Measurements from ENCODE around the gene FKBP14. TPM values are rescaled to one million over a fixed set of nuclear protein-coding genes. Genes with fewer than 3 reads are reported as not detected.

FKBP14 gene, protein sequence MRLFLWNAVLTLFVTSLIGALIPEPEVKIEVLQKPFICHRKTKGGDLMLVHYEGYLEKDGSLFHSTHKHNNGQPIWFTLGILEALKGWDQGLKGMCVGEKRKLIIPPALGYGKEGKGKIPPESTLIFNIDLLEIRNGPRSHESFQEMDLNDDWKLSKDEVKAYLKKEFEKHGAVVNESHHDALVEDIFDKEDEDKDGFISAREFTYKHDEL
- polyA plus RNA-seq (2012; ENCODE audit: insufficient read depth, insufficient read length, low read depth): 8.8 TPM

DNA sequence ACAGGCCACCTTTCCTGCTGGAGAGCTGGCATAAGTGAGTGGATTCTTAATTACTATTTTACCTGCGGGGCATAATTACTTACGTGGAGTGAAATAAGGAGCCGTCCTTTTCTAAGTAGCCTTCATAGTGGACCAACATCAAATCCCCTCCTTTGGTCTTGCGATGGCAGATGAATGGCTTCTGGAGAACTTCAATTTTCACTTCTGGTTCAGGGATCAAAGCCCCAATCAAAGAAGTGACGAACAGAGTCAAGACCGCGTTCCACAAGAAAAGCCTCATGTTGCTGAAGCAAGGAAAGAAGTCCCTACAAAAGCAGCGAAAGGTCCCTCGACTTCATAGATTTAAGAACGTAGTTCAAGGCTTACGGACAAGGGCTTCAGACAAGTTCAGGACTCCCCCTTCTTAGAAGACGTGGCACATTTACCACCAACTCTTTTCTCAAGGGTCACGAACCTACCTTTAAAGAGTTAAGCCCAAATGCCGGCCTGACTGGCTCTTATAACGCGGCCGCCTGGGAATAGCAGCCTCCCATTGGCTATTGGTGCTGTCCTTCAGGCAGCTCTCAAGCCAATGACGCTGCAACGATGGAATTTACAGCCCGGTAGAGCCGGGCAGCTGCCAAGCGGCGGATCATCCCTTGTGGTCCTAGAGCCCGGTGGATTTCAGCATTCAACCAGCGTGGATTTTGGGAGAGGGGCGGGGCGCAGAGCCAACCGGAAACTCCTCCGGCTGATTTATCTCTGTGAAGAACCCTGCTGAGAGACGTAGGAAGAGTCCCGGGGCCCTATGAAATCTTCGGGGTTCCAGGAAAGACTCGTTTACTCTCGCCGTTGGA, at the start of gene FKBP14:
Gene FKBP14, minus strand, starts transcription at position 474 of the 836 bp plus-strand sequence. Its CDS starts 194 bp downstream, at position 280.
- TF ChIP-seq, protein P1, sequence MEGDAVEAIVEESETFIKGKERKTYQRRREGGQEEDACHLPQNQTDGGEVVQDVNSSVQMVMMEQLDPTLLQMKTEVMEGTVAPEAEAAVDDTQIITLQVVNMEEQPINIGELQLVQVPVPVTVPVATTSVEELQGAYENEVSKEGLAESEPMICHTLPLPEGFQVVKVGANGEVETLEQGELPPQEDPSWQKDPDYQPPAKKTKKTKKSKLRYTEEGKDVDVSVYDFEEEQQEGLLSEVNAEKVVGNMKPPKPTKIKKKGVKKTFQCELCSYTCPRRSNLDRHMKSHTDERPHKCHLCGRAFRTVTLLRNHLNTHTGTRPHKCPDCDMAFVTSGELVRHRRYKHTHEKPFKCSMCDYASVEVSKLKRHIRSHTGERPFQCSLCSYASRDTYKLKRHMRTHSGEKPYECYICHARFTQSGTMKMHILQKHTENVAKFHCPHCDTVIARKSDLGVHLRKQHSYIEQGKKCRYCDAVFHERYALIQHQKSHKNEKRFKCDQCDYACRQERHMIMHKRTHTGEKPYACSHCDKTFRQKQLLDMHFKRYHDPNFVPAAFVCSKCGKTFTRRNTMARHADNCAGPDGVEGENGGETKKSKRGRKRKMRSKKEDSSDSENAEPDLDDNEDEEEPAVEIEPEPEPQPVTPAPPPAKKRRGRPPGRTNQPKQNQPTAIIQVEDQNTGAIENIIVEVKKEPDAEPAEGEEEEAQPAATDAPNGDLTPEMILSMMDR (IDR thresholded peaks at IDR 0.05; ENCODE audit: low read depth, low read length): no peak
- DNase-seq: peak; percentile 96
- no peaks in the 10 kb centered on the region for H3K27me3 ChIP-seq

DNA sequence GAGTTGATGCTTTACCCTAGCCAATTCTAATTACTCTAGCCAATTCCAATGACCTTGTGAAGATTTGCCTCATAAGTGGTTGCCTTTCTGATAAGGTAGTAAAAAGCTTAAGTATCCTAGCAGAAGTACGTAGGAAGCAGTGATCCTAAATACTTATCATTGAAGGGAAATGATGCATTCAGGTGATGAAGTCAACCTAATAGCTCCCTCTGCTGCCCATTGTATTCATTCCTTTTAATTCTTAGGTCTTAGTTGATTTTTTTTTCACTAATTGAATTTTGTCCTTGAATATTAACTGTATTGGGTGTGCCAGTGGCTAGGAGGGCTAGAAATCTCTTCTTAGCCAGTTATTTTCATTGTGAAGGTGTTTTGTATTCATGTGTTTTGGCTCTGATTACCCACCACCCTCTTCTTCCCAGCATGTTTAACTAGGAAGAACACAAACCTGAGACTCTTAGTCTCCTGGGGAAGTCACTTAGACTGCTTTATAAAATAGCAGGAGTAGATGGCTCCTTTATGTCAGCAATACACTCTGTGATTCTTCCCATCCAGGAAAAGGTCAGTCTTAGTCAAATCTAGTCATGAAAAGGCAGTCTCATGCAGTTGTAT, 48.0 kb upstream of the FKBP14 start:
- TF ChIP-seq, protein P1 (IDR thresholded peaks at IDR 0.05; ENCODE audit: low read depth, low read length): peak; percentile 61
- no peak for DNase-seq

More for the DNA sequence above, at the start of gene FKBP14:
- Histone ChIP-seq H3K4me3 (ENCODE audit: low read depth, low read length) (peak within 1 kb of the TSS; percentile 83), H3K36me3 (no peaks in the 10 kb centered on the region), H3K9me3 (no peaks in the 10 kb centered on the region), H3K4me1 (no peaks in the 10 kb centered on the region)

GRCh38 chr7:30072735-30073134, 46.2 kb upstream of the FKBP14 start:
- no peaks in the 10 kb centered on the region; the same call in 1 of the 2 replicates for H3K36me3 ChIP-seq
- H3K4me1 ChIP-seq: no peaks in the 10 kb centered on the region
- no peaks in the 10 kb centered on the region for H3K27me3 ChIP-seq
- DNase-seq: no peak
- H3K4me3 ChIP-seq (ENCODE audit: low read depth, low read length): no peak overlapping the region
- TF ChIP-seq, protein P1 (IDR thresholded peaks at IDR 0.05; ENCODE audit: low read depth, low read length): no peak
- no peaks in the 10 kb centered on the region for H3K9me3 ChIP-seq

More for the DNA sequence above, 48.0 kb upstream of the FKBP14 start:
- no peak overlapping the region for H3K4me3 ChIP-seq (ENCODE audit: low read depth, low read length)
- no peaks in the 10 kb centered on the region for H3K4me1 ChIP-seq
- no peaks in the 10 kb centered on the region; the same call in 1 of the 2 replicates for H3K36me3 ChIP-seq
- H3K9me3 ChIP-seq: no peaks in the 10 kb centered on the region
- H3K27me3 ChIP-seq: no peaks in the 10 kb centered on the region

DNA sequence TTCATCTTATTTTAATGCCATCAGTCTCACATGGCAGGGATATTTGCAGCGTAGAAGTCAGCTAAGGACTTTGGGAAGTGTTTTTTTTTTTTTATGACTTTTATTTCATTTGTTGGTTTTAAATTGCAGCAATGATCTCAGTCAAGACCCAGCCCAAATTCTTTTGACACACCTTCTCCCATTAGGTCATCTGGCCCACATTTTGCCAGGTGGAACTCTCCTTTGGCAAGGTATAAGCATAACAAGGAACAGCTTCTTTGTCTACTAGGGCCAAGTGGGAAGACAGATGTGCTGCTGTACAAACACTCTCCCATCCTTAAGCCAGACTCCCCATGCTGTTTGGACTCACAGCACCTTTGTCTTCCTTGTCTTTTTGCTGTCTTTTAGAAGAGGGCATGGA, 43.5 kb upstream of the FKBP14 start:
- Histone ChIP-seq H3K9me3 (no peaks in the 10 kb centered on the region), H3K36me3 (no peaks in the 10 kb centered on the region; the same call in 1 of the 2 replicates), H3K4me3 (ENCODE audit: low read depth, low read length) (no peak overlapping the region), H3K4me1 (no peaks in the 10 kb centered on the region), H3K27me3 (no peaks in the 10 kb centered on the region)
- TF ChIP-seq, protein P1 (IDR thresholded peaks at IDR 0.05; ENCODE audit: low read depth, low read length): no peak
- DNase-seq: no peak

DNA sequence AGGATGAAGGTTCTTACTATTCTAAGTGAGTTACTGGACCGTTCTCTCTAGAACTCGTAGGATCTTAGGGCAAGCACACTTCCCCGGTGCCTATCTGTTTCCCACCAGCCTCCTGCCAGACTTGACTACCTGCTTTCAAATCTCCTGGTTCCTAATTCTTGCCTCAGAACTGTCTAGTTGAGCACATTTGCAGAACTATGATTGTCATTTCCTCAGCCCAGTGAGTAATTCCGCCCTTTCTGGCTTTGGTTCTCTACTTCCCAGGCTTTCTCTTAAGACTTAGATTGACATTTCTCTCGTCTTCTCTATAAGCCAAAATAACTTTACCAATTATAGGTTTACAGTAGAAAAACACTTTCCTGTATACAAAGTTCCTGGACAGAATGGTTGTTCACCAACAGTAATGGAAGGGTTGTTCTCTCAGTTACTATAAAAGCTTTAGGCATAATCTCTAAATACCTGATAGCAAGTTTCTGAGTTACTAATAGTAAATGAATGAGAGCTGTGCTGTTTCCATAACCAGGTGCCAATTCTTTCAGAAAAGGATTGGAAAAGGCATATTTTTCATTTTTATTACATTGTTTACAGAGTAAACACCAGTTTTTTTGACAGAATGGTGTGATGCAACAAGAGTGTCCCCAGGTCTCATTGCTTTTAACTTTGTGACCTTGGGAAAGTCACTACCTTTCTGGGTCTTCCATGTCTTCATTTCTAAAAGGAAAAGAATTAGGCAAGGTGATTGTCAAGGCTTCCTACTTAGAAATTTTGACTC, 42.8 kb upstream of the FKBP14 start:
- no peak for DNase-seq
- H3K27me3 ChIP-seq: no peaks in the 10 kb centered on the region
- H3K4me1 ChIP-seq: no peaks in the 10 kb centered on the region
- TF ChIP-seq, protein P1 (IDR thresholded peaks at IDR 0.05; ENCODE audit: low read depth, low read length): no peak
- no peaks in the 10 kb centered on the region for H3K36me3 ChIP-seq
- no peaks in the 10 kb centered on the region for H3K9me3 ChIP-seq
- no peak overlapping the region for H3K4me3 ChIP-seq (ENCODE audit: low read depth, low read length)

All from BE2C (cell line).